Progenitor cell of endocrine pancreas (in vitro differentiated cells): ENCODE data around the gene FUT7. TPM values are rescaled to one million over a fixed set of nuclear protein-coding genes. Genes with fewer than 3 reads are reported as not detected.

Experiments
- DNase-seq: peaks from one replicate; pipeline ENCODE4 v3.0.0; 2021; ENCODE audit warnings: low spot score; ENCODE audit not compliant: unreplicated experiment
- H3K27ac Mint-ChIP-seq: 2 replicates; pipeline ENCODE4 v1.8.0; 2021; ENCODE audit warnings: mild to moderate bottlenecking, moderate library complexity, mixed read lengths
- H3K27me3 Mint-ChIP-seq: 2 replicates; pipeline ENCODE4 v1.8.0; 2021; ENCODE audit warnings: mixed read lengths
- H3K36me3 Mint-ChIP-seq: 2 replicates; pipeline ENCODE4 v1.8.0; 2022; ENCODE audit warnings: mixed read lengths; ENCODE audit not compliant: insufficient read depth
- H3K4me1 Mint-ChIP-seq: 2 replicates; pipeline ENCODE4 v1.8.0; 2021; ENCODE audit warnings: low read depth, mixed read lengths
- H3K4me3 Mint-ChIP-seq: 2 replicates; pipeline ENCODE4 v1.8.0; 2021; ENCODE audit warnings: low read depth, mild to moderate bottlenecking, moderate library complexity, mixed read lengths
- H3K9me3 Mint-ChIP-seq: 2 replicates; pipeline ENCODE4 v1.8.0; 2021; ENCODE audit warnings: low read depth, mixed read lengths
- CTCF ChIP-seq: fragments of 200-600 bp; sonication (generic); IDR thresholded peaks from one replicate; pipeline ENCODE4 v1.5.0; 2021; ENCODE audit warnings: antibody characterized with exemption, mild to moderate bottlenecking; ENCODE audit not compliant: unreplicated experiment
- total RNA-seq: library from RNA; stranded (reverse); gene quantifications from 2 replicates; pipeline ENCODE4 v1.2.1, GENCODE V29; 2021

The FUT7 gene
- total RNA-seq, 1 donor from 2014 or later, result not detected

GRCh38 chr9:137015976-137016375 lies 15.9 kb downstream of the FUT7 start:
- Mint-ChIP-seq H3K9me3 (no peaks in the 10 kb centered on the region), H3K36me3 (peaks cover 1% of the 10 kb centered on the region), H3K4me3 (no peak overlapping the region), H3K27me3 (no peaks in the 10 kb centered on the region), H3K4me1 (no peaks in the 10 kb centered on the region), H3K27ac (no peak overlapping the region)
- DNase-seq, result no peak
- TF ChIP-seq CTCF, result no peak

GRCh38 chr9:137015540-137015930 lies 16.4 kb downstream of the FUT7 start:
- DNase-seq, result no peak
- TF ChIP-seq CTCF, result no peak

GRCh38 chr9:137014776-137015539 lies 16.9 kb downstream of the FUT7 start:
- H3K36me3 Mint-ChIP-seq, result peaks cover 1% of the 10 kb centered on the region
- no peaks in the 10 kb centered on the region for H3K4me1 Mint-ChIP-seq
- H3K4me3 Mint-ChIP-seq, result no peak overlapping the region
- DNase-seq, result no peak
- H3K27ac Mint-ChIP-seq, result no peak overlapping the region
- no peaks in the 10 kb centered on the region for H3K27me3 Mint-ChIP-seq
- no peaks in the 10 kb centered on the region for H3K9me3 Mint-ChIP-seq
- TF ChIP-seq CTCF, result no peak

More at GRCh38 chr9:137015540-137015930, 16.4 kb downstream of the FUT7 start:
- Mint-ChIP-seq H3K27me3 (no peaks in the 10 kb centered on the region), H3K4me3 (no peak overlapping the region), H3K36me3 (peaks cover 1% of the 10 kb centered on the region), H3K4me1 (no peaks in the 10 kb centered on the region), H3K27ac (no peak overlapping the region), H3K9me3 (no peaks in the 10 kb centered on the region)

- no peaks in the 10 kb centered on the region for H3K4me1 Mint-ChIP-seq
- H3K36me3 Mint-ChIP-seq, result peaks cover 3% of the 10 kb centered on the region
- no peak for TF ChIP-seq CTCF
- DNase-seq, result no peak
- no peak overlapping the region for H3K4me3 Mint-ChIP-seq
- no peaks in the 10 kb centered on the region for H3K9me3 Mint-ChIP-seq
- H3K27ac Mint-ChIP-seq, result no peak overlapping the region
- no peaks in the 10 kb centered on the region for H3K27me3 Mint-ChIP-seq
Measured at GRCh38 chr9:137014166-137014565, 17.7 kb downstream of the FUT7 start.

- DNase-seq, result no peak
- Mint-ChIP-seq H3K36me3 (peaks cover 3% of the 10 kb centered on the region), H3K4me3 (no peak overlapping the region), H3K4me1 (no peaks in the 10 kb centered on the region), H3K27ac (no peak overlapping the region), H3K27me3 (no peaks in the 10 kb centered on the region), H3K9me3 (no peaks in the 10 kb centered on the region)
- TF ChIP-seq CTCF, result no peak
Measured at GRCh38 chr9:137013571-137013940, 18.3 kb downstream of the FUT7 start.
